H9 (cell line): ENCODE measurements around the gene ARVCF. TPM values are rescaled to one million over a fixed set of nuclear protein-coding genes. Genes with fewer than 3 reads are reported as not detected.

Experiments used
- DNase-seq: peaks from one replicate; pipeline ENCODE4 v3.0.0-alpha.2; 2017
- H2AFZ ChIP-seq: one replicate; pipeline ENCODE4 v1.6.1; 2013; ENCODE audit warnings: mild to moderate bottlenecking, low read length, control low read depth, moderate library complexity
- H2AK5ac ChIP-seq: 2 replicates; pipeline ENCODE4 v1.6.1; 2013; ENCODE audit warnings: low read length, control low read depth, mixed read lengths; ENCODE audit not compliant: insufficient read length
- H2BK120ac ChIP-seq: one replicate; pipeline ENCODE4 v1.6.1; 2013; ENCODE audit warnings: low read depth, mild to moderate bottlenecking, low read length, control low read depth, inconsistent platforms; ENCODE audit not compliant: poor library complexity, severe bottlenecking
- H2BK12ac ChIP-seq: 2 replicates; pipeline ENCODE4 v1.6.1; 2013; ENCODE audit warnings: low read length, control low read depth, mixed read lengths, low read depth; ENCODE audit not compliant: insufficient read length
- H2BK15ac ChIP-seq: 2 replicates; pipeline ENCODE4 v1.6.1; 2013; ENCODE audit warnings: low read depth, low read length, control low read depth
- H2BK20ac ChIP-seq: one replicate; pipeline ENCODE4 v1.6.1; 2013; ENCODE audit warnings: low read depth, mild to moderate bottlenecking, low read length, control low read depth, inconsistent platforms; ENCODE audit not compliant: poor library complexity, severe bottlenecking
- H2BK5ac ChIP-seq: 2 replicates; pipeline ENCODE4 v1.6.1; 2013; ENCODE audit warnings: low read length, control low read depth, mixed read lengths; ENCODE audit not compliant: insufficient read length
- H3K14ac ChIP-seq: 2 replicates; pipeline ENCODE4 v1.6.1; 2013; ENCODE audit warnings: low read length, control low read depth; ENCODE audit not compliant: insufficient read depth
- H3K18ac ChIP-seq: 2 replicates; pipeline ENCODE4 v1.6.1; 2013; ENCODE audit warnings: low read depth, mild to moderate bottlenecking, mixed read lengths, low read length, control low read depth; ENCODE audit not compliant: insufficient read length
- H3K23ac ChIP-seq: 2 replicates; pipeline ENCODE4 v1.6.1; 2013; ENCODE audit warnings: low read length, control low read depth, mixed read lengths, low read depth; ENCODE audit not compliant: insufficient read length
- H3K23me2 ChIP-seq: 2 replicates; pipeline ENCODE4 v1.6.1; 2013; ENCODE audit warnings: low read depth, mild to moderate bottlenecking, mixed read lengths, low read length, control low read depth; ENCODE audit not compliant: insufficient read length, poor library complexity, severe bottlenecking
- H3K27ac ChIP-seq: 2 replicates; pipeline ENCODE4 v1.5.1; 2013; ENCODE audit warnings: low read length, control low read depth, mixed read lengths, low read depth; ENCODE audit not compliant: insufficient read length
- H3K27me3 ChIP-seq: 2 replicates; pipeline ENCODE4 v1.6.1; 2013; ENCODE audit warnings: low read length, control low read depth, inconsistent platforms; ENCODE audit not compliant: insufficient read depth
- H3K4ac ChIP-seq: 2 replicates; pipeline ENCODE4 v1.6.1; 2013; ENCODE audit warnings: low read depth, mild to moderate bottlenecking, control low read depth, inconsistent platforms, low read length, moderate library complexity
- H3K4me1 ChIP-seq: 2 replicates; pipeline ENCODE4 v1.6.1; 2013; ENCODE audit warnings: low read length, control low read depth, inconsistent platforms; ENCODE audit not compliant: insufficient read depth
- H3K4me2 ChIP-seq: 2 replicates; pipeline ENCODE4 v1.6.1; 2013; ENCODE audit warnings: low read length, control low read depth, mixed read lengths; ENCODE audit not compliant: insufficient read length, insufficient read depth
- H3K56ac ChIP-seq: 2 replicates; pipeline ENCODE4 v1.6.1; 2013; ENCODE audit warnings: low read depth, mild to moderate bottlenecking, mixed read lengths, low read length, control low read depth; ENCODE audit not compliant: insufficient read length
- H3K79me1 ChIP-seq: 2 replicates; pipeline ENCODE4 v1.6.1; 2013; ENCODE audit warnings: low read depth, mild to moderate bottlenecking, moderate library complexity, low read length, control low read depth, inconsistent platforms; ENCODE audit not compliant: insufficient read depth, poor library complexity, severe bottlenecking
- H3K79me2 ChIP-seq: 2 replicates; pipeline ENCODE4 v1.6.1; 2013; ENCODE audit warnings: low read length, control low read depth, inconsistent platforms; ENCODE audit not compliant: insufficient read depth
- H3K9ac ChIP-seq: 2 replicates; pipeline ENCODE4 v1.6.1; 2013; ENCODE audit warnings: low read length, control low read depth, mixed read lengths; ENCODE audit not compliant: insufficient read length; ENCODE audit errors: extremely low read depth
- H3K9me3 ChIP-seq: one replicate; pipeline ENCODE4 v1.6.1; 2013; ENCODE audit warnings: low read depth, low read length, inconsistent platforms; ENCODE audit not compliant: control insufficient read depth
- H3T11ph ChIP-seq: one replicate; pipeline ENCODE4 v1.6.1; 2013; ENCODE audit warnings: mild to moderate bottlenecking, low read length, control low read depth, inconsistent platforms
- H4K20me1 ChIP-seq: one replicate; pipeline ENCODE4 v1.6.1; 2013; ENCODE audit not compliant: control insufficient read depth, insufficient read length, insufficient read depth
- H4K5ac ChIP-seq: 2 replicates; pipeline ENCODE4 v1.6.1; 2013; ENCODE audit warnings: low read depth, mild to moderate bottlenecking, mixed read lengths, low read length, control low read depth; ENCODE audit not compliant: insufficient read length
- H4K8ac ChIP-seq: replicated peaks from 2 replicates; pipeline ENCODE4 v1.6.1; 2013; ENCODE audit warnings: low read length, control low read depth, mixed read lengths, low read depth; ENCODE audit not compliant: insufficient read length
- H4K91ac ChIP-seq: 2 replicates; pipeline ENCODE4 v1.6.1; 2013; ENCODE audit warnings: low read depth, mild to moderate bottlenecking, moderate library complexity, mixed read lengths, low read length, control low read depth; ENCODE audit not compliant: insufficient read length
- H3K27ac Mint-ChIP-seq, 3 experiments: 2 replicates in 2 of 3; 3 replicates in 1 of 3; pipeline ENCODE4 v1.8.0; 2020 to 2021; ENCODE audit warnings: mixed read lengths in 3 of 3, mild to moderate bottlenecking in 1 of 3, moderate library complexity in 1 of 3
- H3K27me3 Mint-ChIP-seq: 2 replicates; pipeline ENCODE4 v1.8.0; 2021; ENCODE audit warnings: low read depth, mild to moderate bottlenecking, moderate library complexity, mixed read lengths
- H3K36me3 Mint-ChIP-seq, 3 experiments: 2 replicates in 2 of 3; 3 replicates in 1 of 3; pipeline ENCODE4 v1.8.0; 2020 to 2021; ENCODE audit warnings: low read depth in 3 of 3, mixed read lengths in 3 of 3; ENCODE audit not compliant: insufficient read depth in 1 of 3
- H3K4me1 Mint-ChIP-seq, 2 experiments: 2 replicates each; pipeline ENCODE4 v1.8.0; 2020; ENCODE audit warnings: mixed read lengths in 2 of 2
- H3K4me3 Mint-ChIP-seq, 2 experiments: 2 replicates in 1 of 2; 3 replicates in 1 of 2; pipeline ENCODE4 v1.8.0; 2020 to 2021; ENCODE audit warnings: mild to moderate bottlenecking in 2 of 2, mixed read lengths in 2 of 2, moderate library complexity in 1 of 2
- H3K9me3 Mint-ChIP-seq, 2 experiments: 2 replicates in 1 of 2; 3 replicates in 1 of 2; pipeline ENCODE4 v1.8.0; 2020; ENCODE audit warnings: mild to moderate bottlenecking in 2 of 2, mixed read lengths in 2 of 2, moderate library complexity in 1 of 2
- CTCF ChIP-seq: fragments of 200-600 bp; sonication (generic); conservative IDR thresholded peaks from 3 replicates; pipeline ENCODE4 v1.8.0; 2021; ENCODE audit warnings: antibody characterized with exemption, mild to moderate bottlenecking
- WGBS: extraction: QIAGEN DNeasy Blood & Tissue Kit; methylation state at CpG from one replicate; pipeline ENCODE4 v1.1.7; 2013; ENCODE audit warnings: missing lambda C conversion rate, low lambda C conversion rate, mixed read lengths; ENCODE audit not compliant: insufficient read length; ENCODE audit errors: extremely low coverage; 5-methylcytosine and 5-hydroxymethylcytosine counted together
- total RNA-seq: library from RNA; stranded (reverse); gene quantifications from 2 replicates; pipeline ENCODE4 v1.2.1, GENCODE V29; 2021

The ARVCF gene
- total RNA-seq, 1 experiment from 2014 or later, result 40.7 TPM

GRCh38 chr22:19982991-19983578, 33.5 kb downstream of the ARVCF start:
- no CpG with 5 or more reads among the region's 8 CpGs for WGBS
- H4K20me1 ChIP-seq, result peaks cover 3% of the 10 kb centered on the region
- DNase-seq, result no peak
- H4K5ac ChIP-seq, result no peak overlapping the region
- H2BK12ac ChIP-seq, result no peak overlapping the region
- no peaks in the 10 kb centered on the region; the same call in 1 of the 2 replicates for H3K4me1 ChIP-seq
- H3K14ac ChIP-seq, result no peak overlapping the region; the same call in 1 of the 2 replicates
- H3K4me2 ChIP-seq, result no peak overlapping the region
- no peaks in the 10 kb centered on the region for H3K23me2 ChIP-seq
- H3K9ac ChIP-seq, result no peak overlapping the region
- H3K56ac ChIP-seq, result no peak overlapping the region
- H3K9me3 Mint-ChIP-seq, result no peaks in the 10 kb centered on the region
- peaks cover 5 to 10% of the 10 kb centered on the region in 2 experiments; a peak in 3 of 4 replicates for H3K4me1 Mint-ChIP-seq
- no peak overlapping the region for H2BK120ac ChIP-seq
- H4K8ac ChIP-seq, result no peak overlapping the region
- no peaks in the 10 kb centered on the region for H3K27me3 ChIP-seq
- H3K4ac ChIP-seq, result no peak overlapping the region
- no peak overlapping the region for H2BK15ac ChIP-seq
- no peak overlapping the region for H3K23ac ChIP-seq
- no peak overlapping the region for H4K91ac ChIP-seq
- no peak overlapping the region for H2AFZ ChIP-seq
- no peak overlapping the region for H3K27ac Mint-ChIP-seq
- H3K27me3 Mint-ChIP-seq, result no peaks in the 10 kb centered on the region
- no peak overlapping the region for H3K18ac ChIP-seq
- H3K79me1 ChIP-seq, result peaks cover 4% of the 10 kb centered on the region
- H2BK5ac ChIP-seq, result no peak overlapping the region
- H3K4me3 Mint-ChIP-seq, result no peak overlapping the region
- H3K79me2 ChIP-seq, result no peaks in the 10 kb centered on the region
- no peak for TF ChIP-seq CTCF
- H3T11ph ChIP-seq, result no peak overlapping the region
- no peak overlapping the region for H3K27ac ChIP-seq
- no peaks in the 10 kb centered on the region for H3K9me3 ChIP-seq
- H2BK20ac ChIP-seq, result no peak overlapping the region
- no peak overlapping the region for H2AK5ac ChIP-seq
- peaks cover 7 to 23% (median 21%) of the 10 kb centered on the region in 3 experiments; a peak in 6 of 7 replicates for H3K36me3 Mint-ChIP-seq
